Stimulated activated CD8-positive, alpha-beta memory T cell treated with anti-CD3 and anti-CD28 coated beads, Interleukin-15, amount 100 ng/mL, for 4 hours (primary cell): ENCODE data around the gene MARF1.
"Not testable (repeated sequence)": the region's sequence is repeated elsewhere in the genome, so short reads cannot be mapped to it uniquely, and the experiment has no call there.

Experiments used
- DNase-seq, 2 donors: peaks; one replicate each; pipeline ENCODE4 v3.0.0-alpha.2; 2020; ENCODE audit warnings: low read depth in 2 of 2

The MARF1 gene

GRCh38 chr16:15572329-15573001, 70.5 kb downstream of the MARF1 start:
- no peak for DNase-seq

GRCh38 chr16:15571557-15571956, 71.4 kb downstream of the MARF1 start:
- DNase-seq = no peak

GRCh38 chr16:15570666-15571065, 72.3 kb downstream of the MARF1 start:
- not testable (repeated sequence) for DNase-seq

GRCh38 chr16:15567823-15568222, 75.1 kb downstream of the MARF1 start:
- no peak for DNase-seq

- no peak for DNase-seq
Measured at GRCh38 chr16:15566095-15566494, 76.9 kb downstream of the MARF1 start.

GRCh38 chr16:15564604-15565339, 78.2 kb downstream of the MARF1 start:
- no peak for DNase-seq

- DNase-seq = no peak
Measured at GRCh38 chr16:15559176-15559575, 83.8 kb downstream of the MARF1 start.

GRCh38 chr16:15557258-15557657, 85.7 kb downstream of the MARF1 start:
- no peak for DNase-seq

- DNase-seq = no peak
Measured at GRCh38 chr16:15556130-15556529, 86.8 kb downstream of the MARF1 start.

GRCh38 chr16:15553313-15554088, 89.5 kb downstream of the MARF1 start:
- DNase-seq = no peak

- no peak for DNase-seq
Measured at GRCh38 chr16:15552507-15552906, 90.4 kb downstream of the MARF1 start.

- DNase-seq = no peak
Measured at GRCh38 chr16:15548482-15548891, 94.5 kb downstream of the MARF1 start.

GRCh38 chr16:15547768-15548096, 95.2 kb downstream of the MARF1 start:
- DNase-seq = no peak

- not testable (repeated sequence) for DNase-seq
Measured at GRCh38 chr16:15547072-15547767, 95.7 kb downstream of the MARF1 start.

GRCh38 chr16:15545544-15545943, 97.4 kb downstream of the MARF1 start:
- DNase-seq = no peak

- DNase-seq = no peak
Measured at GRCh38 chr16:15544405-15544804, 98.5 kb downstream of the MARF1 start.
